Activated T-helper 1 cell treated with anti-CD3 and anti-CD28 coated beads, Interleukin-2, amount 50 U/mL, for 16 hours (primary cell): Measurements from ENCODE around the gene BRCA2.

Source experiments
- DNase-seq, 2 donors: peaks; one replicate each; pipeline ENCODE4 v3.0.0-alpha.2; 2020; ENCODE audit warnings: low read depth in 1 of 2, low spot score in 1 of 2

BRCA2 gene, protein sequence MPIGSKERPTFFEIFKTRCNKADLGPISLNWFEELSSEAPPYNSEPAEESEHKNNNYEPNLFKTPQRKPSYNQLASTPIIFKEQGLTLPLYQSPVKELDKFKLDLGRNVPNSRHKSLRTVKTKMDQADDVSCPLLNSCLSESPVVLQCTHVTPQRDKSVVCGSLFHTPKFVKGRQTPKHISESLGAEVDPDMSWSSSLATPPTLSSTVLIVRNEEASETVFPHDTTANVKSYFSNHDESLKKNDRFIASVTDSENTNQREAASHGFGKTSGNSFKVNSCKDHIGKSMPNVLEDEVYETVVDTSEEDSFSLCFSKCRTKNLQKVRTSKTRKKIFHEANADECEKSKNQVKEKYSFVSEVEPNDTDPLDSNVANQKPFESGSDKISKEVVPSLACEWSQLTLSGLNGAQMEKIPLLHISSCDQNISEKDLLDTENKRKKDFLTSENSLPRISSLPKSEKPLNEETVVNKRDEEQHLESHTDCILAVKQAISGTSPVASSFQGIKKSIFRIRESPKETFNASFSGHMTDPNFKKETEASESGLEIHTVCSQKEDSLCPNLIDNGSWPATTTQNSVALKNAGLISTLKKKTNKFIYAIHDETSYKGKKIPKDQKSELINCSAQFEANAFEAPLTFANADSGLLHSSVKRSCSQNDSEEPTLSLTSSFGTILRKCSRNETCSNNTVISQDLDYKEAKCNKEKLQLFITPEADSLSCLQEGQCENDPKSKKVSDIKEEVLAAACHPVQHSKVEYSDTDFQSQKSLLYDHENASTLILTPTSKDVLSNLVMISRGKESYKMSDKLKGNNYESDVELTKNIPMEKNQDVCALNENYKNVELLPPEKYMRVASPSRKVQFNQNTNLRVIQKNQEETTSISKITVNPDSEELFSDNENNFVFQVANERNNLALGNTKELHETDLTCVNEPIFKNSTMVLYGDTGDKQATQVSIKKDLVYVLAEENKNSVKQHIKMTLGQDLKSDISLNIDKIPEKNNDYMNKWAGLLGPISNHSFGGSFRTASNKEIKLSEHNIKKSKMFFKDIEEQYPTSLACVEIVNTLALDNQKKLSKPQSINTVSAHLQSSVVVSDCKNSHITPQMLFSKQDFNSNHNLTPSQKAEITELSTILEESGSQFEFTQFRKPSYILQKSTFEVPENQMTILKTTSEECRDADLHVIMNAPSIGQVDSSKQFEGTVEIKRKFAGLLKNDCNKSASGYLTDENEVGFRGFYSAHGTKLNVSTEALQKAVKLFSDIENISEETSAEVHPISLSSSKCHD (N-terminal part only)

GRCh38 chr13:32315238-32316027 is at the start of gene BRCA2, which contains the start of gene ZAR1L:
TSS of gene BRCA2 (plus strand) at chr13:32315508. CDS start at chr13:32316461, 953 bp downstream.
TSS of gene ZAR1L (minus strand) at chr13:32315363. CDS start at chr13:32311925, 3,438 bp downstream.
- DNase-seq = peak; percentile 73 to 75

GRCh38 chr13:32265726-32266125 is 49.6 kb upstream of the BRCA2 start:
- DNase-seq = no peak

DNA sequence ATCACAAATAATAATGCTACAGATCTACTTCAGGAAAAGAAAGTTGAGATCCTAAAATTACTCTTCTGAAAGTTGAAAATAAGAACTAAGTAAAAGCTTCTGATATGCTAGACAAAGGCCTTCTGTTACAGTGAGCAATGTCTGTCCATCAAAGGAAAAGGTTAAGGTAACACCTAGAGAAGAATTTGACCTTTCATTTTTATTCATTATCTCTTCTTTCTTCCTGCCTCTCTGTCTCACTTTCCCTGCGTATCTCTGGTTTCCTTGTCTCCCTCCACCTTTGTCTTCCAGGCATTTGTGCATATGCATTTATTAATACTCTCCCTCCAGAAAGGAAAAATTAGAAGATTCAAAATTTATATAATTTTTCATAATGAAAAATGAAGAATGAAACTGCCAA is 49.2 kb upstream of the BRCA2 start:
- DNase-seq = no peak

- DNase-seq = peak; percentile 11 to 25
Measured at GRCh38 chr13:32267836-32268439, 47.4 kb upstream of the BRCA2 start.

DNA sequence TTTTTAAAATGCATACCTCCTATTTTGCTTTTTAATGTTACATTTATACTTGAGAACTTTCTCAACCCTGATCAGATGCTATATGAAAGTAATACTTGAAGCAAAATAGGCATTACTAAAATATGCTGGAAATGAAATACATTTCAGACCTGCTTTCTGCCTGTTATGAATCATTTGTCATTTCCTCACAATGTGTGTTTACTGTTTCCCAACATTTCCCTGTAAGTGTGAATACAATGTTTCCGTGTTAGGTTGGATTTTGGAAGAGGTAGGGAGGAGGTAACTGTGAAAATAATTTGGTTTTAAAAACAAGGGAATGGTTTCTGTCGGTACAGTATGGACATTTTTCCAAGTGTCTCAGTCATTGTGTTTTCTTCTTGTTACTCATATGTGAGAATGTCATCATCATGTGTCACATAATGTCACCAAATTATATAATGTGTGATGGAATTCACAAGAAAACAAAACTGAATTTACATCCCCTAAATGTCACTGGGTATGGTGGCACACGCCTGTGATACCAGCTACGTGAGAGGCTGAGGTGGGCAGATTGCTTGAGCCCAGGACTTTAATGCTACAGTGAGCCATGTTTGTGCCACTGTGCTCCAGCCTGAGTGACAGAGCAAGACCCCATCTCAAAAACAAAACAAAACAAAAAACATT is 43.2 kb upstream of the BRCA2 start:
- no peak for DNase-seq

DNA sequence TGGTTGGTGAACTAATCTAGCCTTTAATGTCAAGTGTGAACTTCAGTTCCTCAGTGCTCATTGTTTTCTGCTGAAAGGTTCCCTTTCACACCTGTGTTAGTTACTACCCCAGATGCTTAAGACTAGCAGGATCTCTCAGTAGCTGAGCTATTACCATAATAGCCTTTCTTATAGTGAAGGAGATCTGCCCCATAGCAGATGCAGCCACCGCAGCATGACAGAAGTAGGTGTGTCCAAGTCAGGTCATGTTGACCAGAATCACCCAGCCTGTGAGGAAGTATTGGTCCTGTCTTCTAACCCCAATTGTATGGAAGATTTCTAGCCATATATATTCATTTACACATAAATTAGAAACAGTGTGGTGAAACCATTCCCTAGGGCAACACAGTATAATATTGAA is 37.5 kb upstream of the BRCA2 start:
- no peak for DNase-seq

- no peak for DNase-seq
Measured at GRCh38 chr13:32278426-32278825, 36.9 kb upstream of the BRCA2 start.

DNA sequence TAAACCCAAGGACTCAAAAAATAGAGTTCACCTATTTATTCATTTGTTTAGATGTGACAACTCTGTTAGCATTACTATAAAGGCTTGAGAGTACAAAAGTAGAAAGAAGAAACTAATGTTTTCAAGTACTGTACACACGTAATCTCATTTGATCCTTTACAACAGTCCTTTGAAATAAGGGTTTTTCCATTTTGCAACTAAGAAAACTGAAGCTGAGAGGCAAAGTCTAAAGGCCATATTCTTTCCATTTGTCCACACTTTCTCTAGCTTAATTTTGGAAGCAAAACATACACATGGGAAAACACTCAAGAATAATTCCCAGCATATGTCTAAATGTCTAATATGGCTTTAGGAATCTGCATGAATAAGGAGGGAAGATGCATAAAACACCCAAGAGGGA is 34.2 kb upstream of the BRCA2 start:
- DNase-seq = no peak

- no peak for DNase-seq
Measured at GRCh38 chr13:32282096-32282711, 33.1 kb upstream of the BRCA2 start.

DNA sequence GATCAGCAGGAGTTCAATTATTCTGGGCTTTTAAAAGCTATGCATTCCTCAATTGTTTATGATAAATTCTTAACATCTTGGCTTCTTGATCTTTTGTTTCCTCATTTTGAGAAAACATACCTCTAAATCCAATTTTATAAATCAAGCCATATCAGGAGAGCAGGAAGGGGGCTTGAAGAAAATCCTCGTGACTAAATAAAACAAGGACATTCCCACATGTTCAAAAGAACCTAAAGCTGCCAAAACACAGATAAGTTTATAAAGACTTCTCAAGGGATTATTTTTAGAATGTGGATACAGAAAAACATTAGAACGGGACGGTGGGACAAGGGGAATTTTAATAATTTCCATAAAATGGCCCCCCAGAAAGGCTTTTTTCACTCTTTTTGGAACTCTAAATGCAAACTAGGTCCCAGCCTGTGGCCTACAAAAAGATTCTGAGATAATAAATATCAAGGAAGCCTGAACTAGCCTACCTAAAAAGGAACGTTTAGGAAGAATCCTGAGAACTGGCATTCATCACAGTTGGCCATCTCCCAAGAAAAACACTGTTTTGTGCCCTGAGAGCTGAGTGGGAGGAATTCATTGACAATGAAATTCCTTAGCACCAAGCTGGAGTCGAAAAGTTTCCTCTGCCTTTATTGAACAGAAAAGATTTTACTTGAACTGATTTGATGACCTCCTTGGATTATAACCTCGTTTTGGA is 30.2 kb upstream of the BRCA2 start:
- no peak for DNase-seq

- DNase-seq = no peak
Measured at GRCh38 chr13:32285633-32285965, 29.7 kb upstream of the BRCA2 start.

DNA sequence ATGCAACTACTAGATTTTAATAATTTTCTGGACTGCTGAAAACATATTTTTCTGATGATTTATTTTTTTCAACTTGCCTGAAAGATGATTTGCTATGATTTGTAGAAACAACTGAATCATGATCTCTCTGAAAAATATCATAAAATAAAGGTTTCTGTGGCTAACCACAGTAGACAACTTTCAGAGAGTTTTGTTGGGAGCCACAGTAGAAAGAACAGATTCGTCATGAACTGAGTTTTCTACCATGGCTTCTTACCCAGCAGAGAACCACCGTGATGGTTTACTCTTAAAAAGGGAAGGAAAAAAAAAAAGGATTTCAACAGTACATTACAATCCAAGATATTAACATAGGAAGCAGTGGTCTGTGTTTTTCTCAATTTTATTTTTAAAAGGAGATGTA is 18.1 kb upstream of the BRCA2 start:
- DNase-seq = no peak

DNA sequence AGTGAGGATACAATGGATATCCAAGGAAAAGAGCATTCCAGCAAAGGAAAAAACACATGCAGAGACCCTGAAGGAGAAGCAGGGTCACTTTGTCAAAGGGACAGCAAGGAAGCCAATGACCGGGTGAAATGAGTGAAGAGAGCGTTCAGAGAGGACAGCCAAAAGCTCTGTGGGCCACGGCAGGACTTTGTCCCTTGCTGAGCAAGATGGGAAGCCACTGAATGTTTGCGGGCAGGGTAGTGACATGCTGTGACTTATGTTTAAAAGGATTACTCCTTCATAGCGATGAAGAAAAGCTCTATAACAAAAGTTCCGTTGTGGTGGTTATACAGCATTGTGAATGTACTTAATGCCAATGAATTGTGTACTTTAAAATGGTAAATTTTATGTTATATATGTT is 16.6 kb upstream of the BRCA2 start:
- DNase-seq = no peak

GRCh38 chr13:32299893-32300292 is 15.4 kb upstream of the BRCA2 start:
- DNase-seq = no peak

- DNase-seq = no peak
Measured at GRCh38 chr13:32300406-32300805, 14.9 kb upstream of the BRCA2 start.

DNA sequence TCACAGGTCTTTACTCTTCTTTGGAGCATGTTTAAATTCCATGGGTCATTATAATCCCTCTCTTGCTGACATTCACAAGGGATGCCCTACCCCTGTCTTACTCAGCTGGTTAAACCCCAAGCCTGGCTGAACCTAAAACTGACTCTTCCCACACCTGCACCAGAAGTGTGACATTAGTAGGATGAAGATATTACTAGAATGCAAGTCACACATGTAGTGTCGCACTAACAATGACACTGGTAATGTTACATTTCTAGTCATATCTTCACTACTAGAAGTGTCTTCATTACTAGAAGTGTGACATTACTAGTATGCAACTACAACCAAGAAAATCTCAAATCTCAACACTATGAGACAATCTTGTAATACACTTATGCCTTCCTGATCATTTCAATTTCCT is 14.4 kb upstream of the BRCA2 start:
- DNase-seq = no peak

DNA sequence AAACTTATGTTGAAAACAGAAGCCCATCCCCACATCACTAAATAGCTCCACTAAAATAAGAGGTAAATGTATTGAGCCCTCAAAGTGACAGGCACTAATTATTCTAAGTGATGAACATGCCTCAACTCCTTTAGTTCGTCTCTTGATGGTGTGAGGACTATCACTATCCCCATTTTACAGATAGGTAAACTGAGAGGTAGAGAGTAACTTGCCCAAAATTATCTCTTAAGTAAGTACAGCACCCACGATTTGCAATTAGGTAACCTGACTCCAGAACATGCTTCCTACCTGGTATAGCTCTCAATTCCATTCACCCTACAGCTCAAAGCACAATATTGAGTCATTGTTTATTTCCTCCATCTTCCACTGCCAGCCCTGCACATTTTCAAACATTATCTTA is 12.8 kb upstream of the BRCA2 start:
- no peak for DNase-seq

DNA sequence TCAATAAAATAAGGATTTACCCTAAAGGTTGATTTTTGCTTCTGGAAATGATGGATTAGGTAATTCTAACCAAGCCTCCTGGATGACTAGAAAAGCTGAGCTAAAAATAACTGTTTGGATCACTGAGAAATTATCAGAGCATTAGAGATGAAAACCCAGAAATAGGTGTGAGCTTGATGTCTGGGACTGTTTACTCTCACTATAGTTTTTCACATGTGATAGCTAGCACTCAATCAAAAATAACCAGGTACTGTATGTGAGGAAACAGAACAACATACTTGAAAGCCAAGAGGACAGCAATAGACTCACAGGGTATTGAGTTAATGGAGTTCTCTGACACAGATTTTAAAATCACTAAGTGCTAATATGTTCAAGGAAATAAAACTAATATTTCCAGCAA is 9.7 kb upstream of the BRCA2 start:
- DNase-seq = no peak
